Measurements from ENCODE around the gene FBXW7.

Gene FBXW7

GRCh38 chr4:152509595-152510225 is 26.2 kb downstream of the FBXW7 start:
- DNase-seq = no peak

DNA sequence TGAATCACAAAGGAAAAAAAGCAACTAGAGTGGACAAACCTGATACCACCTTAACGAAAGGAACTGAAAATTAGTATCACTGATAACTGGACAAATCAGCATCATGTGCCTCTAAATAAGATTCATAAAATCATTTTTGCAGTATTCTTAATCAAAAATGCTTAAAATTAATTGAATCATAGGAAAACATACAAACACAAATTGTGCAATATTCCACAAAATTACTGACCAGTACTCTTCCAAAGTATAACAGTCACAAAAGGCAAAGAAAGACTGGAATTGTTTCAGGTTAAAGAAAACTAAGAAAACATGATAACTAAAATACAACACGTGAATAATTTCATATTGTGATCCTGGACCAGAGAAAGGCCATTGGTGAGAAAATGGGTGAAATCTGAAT is 27.1 kb downstream of the FBXW7 start:
- no peak for DNase-seq

GRCh38 chr4:152508386-152508785 is 27.5 kb downstream of the FBXW7 start:
- DNase-seq = no peak

- no peak for DNase-seq
Observed at GRCh38 chr4:152503653-152504290, 32.1 kb downstream of the FBXW7 start.

DNA sequence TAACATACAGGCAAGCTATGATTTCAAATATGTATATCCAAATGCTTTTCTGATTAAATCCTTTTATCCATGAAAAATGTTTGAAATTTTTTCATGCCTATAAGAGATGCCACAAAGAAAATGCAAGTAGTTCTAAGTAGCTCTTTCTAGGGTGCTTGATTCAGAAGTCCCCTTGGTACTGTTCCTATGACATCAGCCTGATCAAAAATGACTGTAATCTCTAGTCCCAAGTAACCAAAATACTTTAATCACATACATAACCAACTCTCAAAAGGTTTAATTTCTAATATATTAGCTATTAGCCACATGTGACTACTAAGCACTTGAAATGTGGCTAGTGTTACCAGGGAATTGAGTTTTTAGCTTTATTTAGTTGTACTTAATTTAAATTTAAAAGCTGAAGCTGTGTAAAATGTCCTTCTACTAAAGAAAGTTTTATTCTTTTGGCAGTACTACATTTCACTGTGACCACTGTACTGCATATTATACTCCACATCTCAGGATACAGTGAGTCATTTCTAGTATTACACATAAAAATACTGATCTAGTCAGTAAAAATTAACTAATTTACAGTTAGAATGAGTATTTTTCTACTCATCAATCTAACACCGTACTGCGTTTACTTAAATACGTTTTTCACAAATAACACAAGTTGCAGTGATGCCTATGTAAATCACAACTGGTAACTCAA is 33.9 kb downstream of the FBXW7 start:
- no peak for DNase-seq

DNA sequence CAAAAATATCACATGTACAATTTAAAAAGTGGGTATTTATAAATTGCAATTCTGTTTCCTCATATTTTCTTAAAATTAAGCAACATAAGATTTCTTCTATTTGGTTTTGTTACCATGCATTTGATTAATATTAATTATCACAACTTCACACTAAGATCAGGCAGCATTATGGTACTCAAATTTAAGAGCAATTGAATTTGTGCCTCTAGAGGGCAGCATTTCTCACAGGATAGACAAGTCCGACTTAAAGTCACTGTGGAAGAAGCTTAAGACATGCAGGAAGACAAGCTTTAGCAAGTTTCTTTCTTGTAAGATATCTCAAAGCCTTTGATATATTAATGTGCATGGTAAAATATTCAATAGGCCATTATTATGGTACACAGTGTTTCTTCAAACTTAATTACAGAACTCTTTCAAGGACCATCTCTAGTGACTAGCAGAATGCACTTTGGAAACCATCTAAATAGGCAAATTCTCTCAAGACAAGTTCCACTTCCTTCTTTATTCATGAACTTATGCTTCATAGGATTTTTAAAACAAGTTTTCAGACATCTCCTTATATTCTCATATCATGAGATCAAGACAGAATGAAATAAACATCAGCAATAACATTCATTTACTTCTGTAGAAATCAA is 35.0 kb downstream of the FBXW7 start:
- DNase-seq = no peak

DNA sequence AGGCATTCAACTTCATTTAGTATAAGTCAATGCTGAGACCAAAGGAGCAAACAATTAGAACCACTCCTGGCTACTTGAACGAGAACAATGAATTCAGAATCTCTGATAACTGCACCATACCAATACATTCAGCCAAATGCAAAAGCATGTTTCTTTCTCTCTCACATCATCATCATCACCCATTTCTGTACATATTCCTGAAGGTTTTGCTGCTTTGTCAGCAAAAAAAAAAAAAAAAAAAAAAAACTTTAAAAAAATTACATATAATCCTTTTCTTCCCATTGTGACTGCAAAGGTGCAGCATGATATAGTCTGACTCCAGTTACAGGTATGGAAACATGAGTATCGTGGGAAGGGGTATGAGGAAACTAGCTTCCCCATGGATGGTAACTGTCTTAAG is 35.6 kb downstream of the FBXW7 start:
- no peak for DNase-seq

DNA sequence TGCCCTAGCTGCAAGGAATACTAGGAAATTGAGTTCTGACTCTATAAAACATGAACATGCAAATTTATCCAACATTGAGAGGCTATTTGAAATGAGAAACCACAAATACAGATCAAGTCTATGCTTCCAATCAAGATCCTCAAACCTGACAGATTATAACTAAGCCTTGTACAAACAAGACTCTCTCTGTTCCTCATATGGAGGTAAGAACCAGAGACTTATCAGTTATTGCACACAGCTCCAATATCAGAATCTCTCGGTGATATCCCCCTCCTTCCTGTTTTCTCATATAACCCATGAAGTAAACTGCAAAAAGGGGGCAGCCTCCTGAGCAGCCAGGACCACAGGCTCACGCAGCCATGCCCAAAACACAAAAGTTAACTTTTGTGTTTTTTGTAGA is 36.5 kb downstream of the FBXW7 start:
- DNase-seq = no peak

- DNase-seq = no peak
Observed at GRCh38 chr4:152494020-152494419, 41.9 kb downstream of the FBXW7 start.

- DNase-seq = no peak
Observed at GRCh38 chr4:152488246-152488645, 47.6 kb downstream of the FBXW7 start.

DNA sequence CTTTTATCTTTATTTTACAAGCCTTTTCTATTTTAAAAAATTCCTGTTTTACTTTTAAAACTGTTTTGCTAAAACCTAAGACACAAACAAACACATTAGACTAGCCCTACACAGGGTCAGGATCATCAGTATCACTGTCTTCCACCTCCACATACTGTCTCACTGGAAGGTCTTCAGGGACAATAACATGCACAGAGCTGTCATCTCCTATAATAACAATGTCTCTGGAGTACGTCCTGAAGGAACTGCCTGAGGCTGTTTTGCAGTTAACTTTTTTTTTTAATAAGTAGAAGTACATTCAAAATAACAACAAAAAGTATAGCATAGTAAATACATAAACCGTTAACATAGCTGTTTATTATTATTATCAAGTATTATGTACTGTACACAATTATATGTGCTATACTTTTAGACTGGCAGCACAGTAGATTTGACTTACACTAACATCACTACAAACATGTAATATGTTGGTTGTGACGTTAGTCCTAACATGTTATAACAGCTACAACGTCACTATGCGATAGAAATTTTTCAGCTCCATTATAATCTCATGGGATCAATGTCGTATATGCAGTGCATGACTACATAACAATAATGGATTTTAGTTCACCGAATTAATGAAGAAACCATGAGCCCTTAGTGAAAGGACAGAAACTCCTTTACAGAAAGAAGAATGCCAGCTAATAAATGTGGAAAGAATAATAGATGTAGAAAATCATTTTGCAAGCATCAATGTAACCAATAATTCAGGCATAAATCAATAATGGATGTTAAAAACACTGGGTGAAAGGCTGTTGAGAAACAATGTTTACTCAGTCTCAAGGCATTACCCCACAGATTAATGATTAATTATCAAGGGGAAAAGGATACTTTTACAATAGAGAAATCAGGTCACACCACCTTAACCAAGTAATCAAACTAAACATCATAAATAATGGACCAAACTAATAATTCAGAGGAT is 49.2 kb downstream of the FBXW7 start:
- DNase-seq = no peak

DNA sequence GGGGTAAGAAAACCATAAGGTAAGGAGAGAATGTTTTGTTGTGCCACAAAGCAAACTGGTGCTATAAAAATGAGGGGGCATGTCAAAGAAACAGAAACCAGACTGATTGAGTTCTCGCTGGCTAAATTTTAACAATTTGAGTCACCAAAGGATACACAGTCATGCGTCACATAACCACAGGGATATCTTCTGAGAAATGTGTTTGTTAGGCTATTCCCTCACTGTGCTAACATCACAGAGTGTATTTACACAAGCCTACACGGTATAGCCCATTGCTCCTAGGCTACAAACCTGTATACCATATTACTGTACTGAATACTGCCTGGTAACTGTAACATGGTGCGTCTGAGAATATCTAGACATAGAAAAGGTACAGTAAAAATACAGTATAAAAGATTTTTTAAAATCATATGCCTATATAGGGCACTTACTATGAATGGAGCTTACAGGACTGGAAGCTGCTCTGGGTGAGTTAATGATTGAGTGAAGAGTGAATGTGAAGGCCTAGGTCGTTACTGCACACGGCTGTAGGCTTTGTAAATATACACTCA is 50.1 kb downstream of the FBXW7 start:
- no peak for DNase-seq

GRCh38 chr4:152482211-152482610 is 53.7 kb downstream of the FBXW7 start:
- no peak for DNase-seq

DNA sequence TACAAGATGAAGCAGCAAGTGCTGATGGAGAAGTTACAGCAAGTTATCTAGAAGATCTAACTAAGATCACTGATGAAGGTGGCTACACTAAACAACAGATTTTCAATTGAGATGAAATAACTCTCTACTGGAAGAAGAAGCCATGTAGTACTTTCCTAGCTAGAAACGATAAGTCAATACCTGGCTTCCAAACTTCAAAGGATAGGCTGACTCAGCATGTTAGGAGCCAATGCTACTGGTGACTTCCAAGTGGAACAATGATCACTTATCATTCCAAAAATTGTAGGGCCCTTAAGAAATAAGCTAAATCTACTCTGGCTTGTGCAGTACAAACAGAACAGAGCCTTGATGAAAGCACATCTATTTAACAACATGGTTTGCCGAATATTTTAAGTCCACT is 55.0 kb downstream of the FBXW7 start:
- no peak for DNase-seq

DNA sequence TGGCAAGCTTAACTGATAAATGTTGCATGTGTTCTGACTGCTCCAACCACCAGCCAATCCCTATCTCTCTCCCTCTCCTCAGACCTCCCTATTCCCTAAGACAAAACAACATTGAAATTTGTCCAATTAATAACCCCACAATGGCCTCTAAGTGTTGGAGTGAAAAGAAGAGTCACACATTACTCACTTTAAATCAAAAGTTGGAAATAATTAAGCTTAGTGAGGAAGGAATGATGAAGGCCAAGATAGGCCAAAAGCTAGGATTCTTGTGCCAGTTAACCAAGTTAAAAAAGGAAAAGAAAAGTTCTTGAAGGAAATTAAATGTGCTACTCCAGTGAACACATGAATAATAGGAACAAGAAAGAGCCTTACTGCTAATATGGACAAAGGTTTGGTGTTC is 55.6 kb downstream of the FBXW7 start:
- DNase-seq = no peak

- DNase-seq = no peak
Observed at GRCh38 chr4:152479428-152480026, 56.4 kb downstream of the FBXW7 start.

DNA sequence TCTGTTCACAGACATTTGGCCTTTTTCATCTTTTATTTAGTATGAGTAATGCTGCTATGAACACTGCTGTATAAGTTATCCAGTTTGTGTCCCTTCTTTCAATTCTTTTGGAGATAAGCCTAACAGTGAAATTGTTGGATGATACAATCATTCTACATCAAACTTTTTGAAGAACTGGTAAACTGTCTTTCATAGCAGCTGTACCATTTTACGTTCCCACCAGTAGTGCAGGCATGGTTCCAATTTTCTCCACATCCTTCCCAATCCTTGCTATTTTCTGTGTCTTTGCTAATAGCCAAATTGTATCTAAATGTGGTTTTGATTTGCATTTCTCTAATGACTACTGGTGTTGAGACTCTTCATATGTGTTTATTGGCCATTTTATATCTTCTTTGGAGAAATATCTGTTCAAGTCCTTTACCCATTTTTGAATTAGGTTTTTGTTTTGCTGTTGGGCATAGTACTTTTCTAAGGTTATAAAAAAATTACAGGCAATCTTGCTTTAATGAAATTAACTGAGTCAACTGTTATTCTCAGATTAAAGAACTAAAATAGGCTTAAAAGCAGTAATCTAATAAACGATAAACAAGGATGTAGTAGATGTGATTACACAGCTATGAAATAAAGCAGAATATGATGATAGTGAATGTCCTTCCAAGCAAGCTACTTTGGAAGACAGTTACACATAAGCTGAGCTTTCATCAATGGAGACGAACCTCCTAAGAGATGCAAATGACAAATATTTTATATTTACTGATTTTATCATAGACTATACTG is 57.2 kb downstream of the FBXW7 start:
- DNase-seq = no peak

- DNase-seq = no peak
Observed at GRCh38 chr4:152476796-152477195, 59.1 kb downstream of the FBXW7 start.

GRCh38 chr4:152471251-152471792 is 64.6 kb downstream of the FBXW7 start:
- DNase-seq = no peak

DNA sequence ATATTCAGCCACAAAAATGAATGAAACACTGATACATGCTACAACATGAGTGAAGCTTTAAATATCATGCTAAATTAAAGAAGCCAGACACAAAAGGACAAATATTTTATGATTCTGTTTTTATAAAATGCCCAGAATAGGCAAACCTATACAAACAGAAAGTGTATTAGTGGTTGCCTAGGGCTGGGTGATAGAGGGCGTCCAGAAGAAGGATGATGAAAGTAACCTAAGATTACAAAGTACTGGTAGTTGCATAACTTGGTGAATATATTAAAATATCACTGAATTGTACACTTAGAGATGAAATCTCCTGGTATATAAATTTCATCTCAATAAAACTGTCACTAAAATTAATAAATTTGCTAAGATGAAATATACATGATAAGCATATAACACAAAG is 67.5 kb downstream of the FBXW7 start:
- DNase-seq = no peak

- no peak for DNase-seq
Observed at GRCh38 chr4:152467101-152467500, 68.8 kb downstream of the FBXW7 start.
